Naive thymus-derived CD4-positive, alpha-beta T cell (primary cell): ENCODE measurements around the gene SHISA5. TPM values are rescaled to one million over a fixed set of nuclear protein-coding genes. Genes with fewer than 3 reads are reported as not detected.
"Not testable (repeated sequence)": the region's sequence is repeated elsewhere in the genome, so short reads cannot be mapped to it uniquely, and the experiment has no call there.

Source experiments
- ATAC-seq: fragments of 150-1000 bp; cut with Tn5 transposase; 2 replicates; pipeline ENCODE4 v1.10.0; 2021; ENCODE audit warnings: mild to moderate bottlenecking, moderate library complexity
- CTCF ChIA-PET: fragments of 350-600 bp; sonication (Branson Sonifier 250); formaldehyde crosslinking; loops from one replicate; lab custom pipeline; 2021; ENCODE audit warnings: antibody characterized with exemption; lab: Charles Lee
- POLR2A ChIA-PET: fragments of 350-600 bp; sonication (Branson Sonifier 250); formaldehyde crosslinking; loops from one replicate; lab custom pipeline; 2021; ENCODE audit warnings: antibody characterized with exemption, inconsistent platforms; lab: Charles Lee
- DNase-seq, 9 donors: peaks; one replicate each; pipeline versions ENCODE4 v3.0.0 to v3.0.0-alpha.2; 2020 to 2022; ENCODE audit warnings: mixed read lengths in 1 of 9
- H3K27ac ChIP-seq: one replicate; pipeline ENCODE4 v1.7.0; 2013; ENCODE audit warnings: mild to moderate bottlenecking, low read depth, low read length, moderate library complexity
- H3K27me3 ChIP-seq, 2 donors: one replicate each; pipeline ENCODE4 v1.7.0; 2013; ENCODE audit warnings: low read length in 2 of 2, mild to moderate bottlenecking in 2 of 2, moderate library complexity in 2 of 2; ENCODE audit not compliant: control insufficient read depth in 2 of 2, insufficient read depth in 2 of 2
- H3K36me3 ChIP-seq, 3 experiments: 1 replicate in 2 of 3; 2 replicates in 1 of 3; pipeline ENCODE4 v1.7.0; 2013; ENCODE audit warnings: low read length in 3 of 3, mild to moderate bottlenecking in 3 of 3, moderate library complexity in 1 of 3; ENCODE audit not compliant: insufficient read depth in 3 of 3, control insufficient read depth in 2 of 3
- H3K4me1 ChIP-seq, 2 donors: one replicate each; pipeline ENCODE4 v1.7.0; 2013; ENCODE audit warnings: low read length in 2 of 2, mild to moderate bottlenecking in 2 of 2, moderate library complexity in 1 of 2; ENCODE audit not compliant: control insufficient read depth in 2 of 2, insufficient read depth in 2 of 2
- H3K4me3 ChIP-seq: 2 replicates; pipeline ENCODE4 v1.7.0; 2013; ENCODE audit warnings: mild to moderate bottlenecking, low read length
- H3K9me3 ChIP-seq, 3 experiments: 1 replicate in 2 of 3; 2 replicates in 1 of 3; pipeline ENCODE4 v1.7.0; 2013; ENCODE audit warnings: low read length in 3 of 3; ENCODE audit not compliant: control insufficient read depth in 2 of 3
- H3K27ac Mint-ChIP-seq, 9 donors: one replicate each; pipeline ENCODE4 v1.8.0; 2020 to 2022; ENCODE audit warnings: mixed read lengths in 9 of 9, mild to moderate bottlenecking in 8 of 9, moderate library complexity in 5 of 9, inconsistent platforms in 2 of 9
- H3K27me3 Mint-ChIP-seq, 5 donors: one replicate each; pipeline ENCODE4 v1.8.0; 2021 to 2022; ENCODE audit warnings: mixed read lengths in 5 of 5, mild to moderate bottlenecking in 1 of 5
- H3K36me3 Mint-ChIP-seq, 5 donors: one replicate each; pipeline ENCODE4 v1.8.0; 2020 to 2022; ENCODE audit warnings: mixed read lengths in 5 of 5, mild to moderate bottlenecking in 3 of 5, inconsistent platforms in 1 of 5
- H3K4me1 Mint-ChIP-seq, 7 donors: one replicate each; pipeline ENCODE4 v1.8.0; 2020 to 2022; ENCODE audit warnings: mixed read lengths in 7 of 7, mild to moderate bottlenecking in 3 of 7, inconsistent platforms in 1 of 7
- H3K4me3 Mint-ChIP-seq, 10 donors: one replicate each; pipeline ENCODE4 v1.8.0; 2020 to 2022; ENCODE audit warnings: mild to moderate bottlenecking in 10 of 10, mixed read lengths in 10 of 10, moderate library complexity in 6 of 10, inconsistent platforms in 2 of 10
- H3K9me3 Mint-ChIP-seq, 11 donors: one replicate each; pipeline ENCODE4 v1.8.0; 2020 to 2022; ENCODE audit warnings: mixed read lengths in 11 of 11, mild to moderate bottlenecking in 4 of 11, inconsistent platforms in 1 of 11, moderate library complexity in 1 of 11
- intact Hi-C, 2 donors: fragments of 100-400 bp; cut with micrococcal nuclease; formaldehyde crosslinking; loops; one replicate each; pipeline ENCODE4 v1.15.1; 2023
- polyA plus RNA-seq, 2 donors: library from polyadenylated mRNA; unstranded; fragments of 300-500 nt; fragmentation: Illumina TruSeq; gene quantifications; one replicate each; pipeline ENCODE4 v1.2.3, GENCODE V29; 2021
- total RNA-seq, 6 experiments: library from RNA in 5 of 6; stranded (reverse) in 5 of 6; gene quantifications; 1 replicate in 5 of 6; 2 replicates in 1 of 6; pipeline ENCODE4 v1.2.3 and lab custom pipeline; 2021 to 2026

Gene SHISA5
- total and polyA plus RNA-seq, 7 experiments from 2014 or later: 147 to 383 (median 191) TPM

GRCh38 chr3:48475188-48475587 lies 28.8 kb downstream of the SHISA5 start:
- peak overlapping the region in 2 of 10 donors; percentile 21 to 22 for H3K4me3 Mint-ChIP-seq
- peaks cover 33 to 75% (median 62%) of the 10 kb centered on the region in 7 donors for H3K4me1 Mint-ChIP-seq
- no peaks in the 10 kb centered on the region for H3K27me3 ChIP-seq
- DNase-seq: no peak
- peak overlapping the region; percentile 41 for H3K27ac ChIP-seq
- H3K27ac Mint-ChIP-seq: peak overlapping the region; percentile 34 to 91 (median 78)
- no peaks in the 10 kb centered on the region for H3K9me3 ChIP-seq
- peaks cover 0 to 2% (median 0%) of the 10 kb centered on the region in 3 experiments for H3K36me3 ChIP-seq
- H3K9me3 Mint-ChIP-seq: peaks cover 0 to 2% (median 0%) of the 10 kb centered on the region in 11 donors
- no peak overlapping the region for H3K4me3 ChIP-seq
- ChIA-PET CTCF (interaction anchor here (1.6 kb wide), 1 partner anchor 18 kb away, joined by 3 read pairs; no protein-coding TSS in a partner anchor), POLR2A (interaction anchor here (1.1 to 3.9 kb wide), 3 partner anchors 10 to 32 kb away, joined by 3 to 28 read pairs (median 5); partner anchors contain the start of gene SHISA5)
- peaks cover 0 to 2% (median 0%) of the 10 kb centered on the region in 5 donors for H3K27me3 Mint-ChIP-seq
- peaks cover 0 to 27% (median 0%) of the 10 kb centered on the region in 5 donors for H3K36me3 Mint-ChIP-seq
- H3K4me1 ChIP-seq: peaks cover 46 to 50% of the 10 kb centered on the region in 2 donors
- intact Hi-C loops: loop anchor here in 1 of 2 donors (10.0 kb wide), 1 partner anchor 1820 kb away; the partner anchor contains the start of genes HYAL3, IFRD2 and NAA80
- ATAC-seq: no peak

- peaks cover 0 to 8% (median 0%) of the 10 kb centered on the region in 3 experiments for H3K36me3 ChIP-seq
- DNase-seq (no peak), ATAC-seq (no peak)
- H3K27me3 Mint-ChIP-seq: peaks cover 0 to 2% (median 0%) of the 10 kb centered on the region in 5 donors
- peaks cover 0 to 2% (median 0%) of the 10 kb centered on the region in 11 donors for H3K9me3 Mint-ChIP-seq
- peak overlapping the region; percentile 41 for H3K27ac ChIP-seq
- H3K4me3 Mint-ChIP-seq: peak overlapping the region in 4 of 10 donors; percentile 6 to 52 (median 36)
- H3K4me3 ChIP-seq: no peak overlapping the region
- peaks cover 34 to 77% (median 64%) of the 10 kb centered on the region in 7 donors for H3K4me1 Mint-ChIP-seq
- ChIA-PET POLR2A (interaction anchor here (1.1 to 3.9 kb wide), 5 partner anchors 9 to 35 kb away, joined by 3 to 28 read pairs (median 5); partner anchors contain the start of genes CCDC51, SHISA5 and TMA7), CTCF (interaction anchor here (2.4 kb wide), 1 partner anchor 11 kb away, joined by 9 read pairs; no protein-coding TSS in a partner anchor)
- H3K27me3 ChIP-seq: no peaks in the 10 kb centered on the region
- no peaks in the 10 kb centered on the region for H3K9me3 ChIP-seq
- intact Hi-C loops: loop anchor here in 1 of 2 donors (5.0 to 10.0 kb wide), 2 partner anchors 618 to 1820 kb away; partner anchors contain the start of genes HYAL3, IFRD2, NAA80 and QRICH1
- peaks cover 0 to 29% (median 3%) of the 10 kb centered on the region in 5 donors for H3K36me3 Mint-ChIP-seq
- H3K4me1 ChIP-seq: peaks cover 46 to 50% of the 10 kb centered on the region in 2 donors
- peak overlapping the region; percentile 54 to 91 (median 78) for H3K27ac Mint-ChIP-seq
Observed at GRCh38 chr3:48474619-48475018, 29.4 kb downstream of the SHISA5 start.

GRCh38 chr3:48474031-48474430 lies 29.9 kb downstream of the SHISA5 start:
- H3K4me3 Mint-ChIP-seq, H3K4me3 ChIP-seq, DNase-seq, H3K27me3 Mint-ChIP-seq, H3K27me3 ChIP-seq, H3K9me3 ChIP-seq, H3K9me3 Mint-ChIP-seq, ATAC-seq: not testable (repeated sequence)
- Histone ChIP-seq H3K27ac (peak overlapping the region; percentile 95), H3K4me1 (peaks cover 46 to 50% of the 10 kb centered on the region in 2 donors), H3K36me3 (peaks cover 0 to 14% (median 0%) of the 10 kb centered on the region in 3 experiments)
- H3K36me3 Mint-ChIP-seq: peaks cover 0 to 30% (median 3%) of the 10 kb centered on the region in 5 donors
- CTCF ChIA-PET: interaction anchor here (0.6 to 3.3 kb wide), 6 partner anchors 10 to 45 kb away, joined by 3 to 22 read pairs (median 9); no protein-coding TSS in a partner anchor
- H3K27ac Mint-ChIP-seq: peak overlapping the region in 6 of 9 donors; percentile 90 to 100 (median 98)
- intact Hi-C loops: loop anchor here in 1 of 2 donors (5.0 to 10.0 kb wide), 2 partner anchors 618 to 1821 kb away; partner anchors contain the start of genes HYAL3, IFRD2, NAA80 and QRICH1
- peaks cover 37 to 77% (median 64%) of the 10 kb centered on the region in 7 donors for H3K4me1 Mint-ChIP-seq
- POLR2A ChIA-PET: interaction anchor here (0.6 to 3.9 kb wide), 13 partner anchors 8 to 1329 kb away, joined by 3 to 28 read pairs (median 5); partner anchors contain the start of genes CCDC51, PFKFB4, SHISA5 and TMA7

- ChIA-PET POLR2A (interaction anchor here (0.5 to 3.9 kb wide), 19 partner anchors 8 to 84 kb away, joined by 3 to 28 read pairs (median 5); partner anchors contain the start of genes ATRIP, CCDC51, PFKFB4 and SHISA5), CTCF (interaction anchor here (0.6 to 3.3 kb wide), 8 partner anchors 10 to 73 kb away, joined by 3 to 22 read pairs (median 8); no protein-coding TSS in a partner anchor)
- H3K27me3 ChIP-seq: no peaks in the 10 kb centered on the region
- Mint-ChIP-seq H3K27ac (peak overlapping the region; percentile 90 to 100 (median 99)), H3K4me1 (peaks cover 40 to 77% (median 64%) of the 10 kb centered on the region in 7 donors), H3K36me3 (peaks cover 0 to 30% (median 3%) of the 10 kb centered on the region in 5 donors), H3K27me3 (peaks cover 0 to 2% (median 0%) of the 10 kb centered on the region in 5 donors), H3K4me3 (peak overlapping the region; percentile 76 to 100 (median 93)), H3K9me3 (peaks cover 0 to 2% (median 0%) of the 10 kb centered on the region in 11 donors)
- intact Hi-C loops: loop anchor here (1.0 to 10.0 kb wide), 7 partner anchors 27 to 1821 kb away; partner anchors contain the start of genes CCDC51 (in 2 of the 2), PFKFB4 (in 2 of the 2), TMA7 (in 2 of the 2) and ATRIP (in 1 of the 2)
- H3K9me3 ChIP-seq: no peaks in the 10 kb centered on the region
- ATAC-seq: no peak
- no peak for DNase-seq
- peak overlapping the region; percentile 95 for H3K27ac ChIP-seq
- peak overlapping the region; percentile 31 for H3K4me3 ChIP-seq
- H3K4me1 ChIP-seq: peaks cover 46 to 51% of the 10 kb centered on the region in 2 donors
- peaks cover 0 to 18% (median 0%) of the 10 kb centered on the region in 3 experiments for H3K36me3 ChIP-seq
Observed at GRCh38 chr3:48473617-48473952, 30.4 kb downstream of the SHISA5 start.

- peak overlapping the region; percentile 87 to 100 (median 94) for H3K4me3 Mint-ChIP-seq
- peaks cover 0 to 30% (median 4%) of the 10 kb centered on the region in 5 donors for H3K36me3 Mint-ChIP-seq
- peaks cover 0 to 23% (median 0%) of the 10 kb centered on the region in 3 experiments for H3K36me3 ChIP-seq
- H3K9me3 Mint-ChIP-seq: peaks cover 0 to 2% (median 0%) of the 10 kb centered on the region in 11 donors
- peaks cover 41 to 75% (median 64%) of the 10 kb centered on the region in 7 donors for H3K4me1 Mint-ChIP-seq
- peaks cover 46 to 54% of the 10 kb centered on the region in 2 donors for H3K4me1 ChIP-seq
- H3K27me3 Mint-ChIP-seq: peaks cover 0 to 2% (median 0%) of the 10 kb centered on the region in 5 donors
- H3K9me3 ChIP-seq: no peaks in the 10 kb centered on the region
- peak overlapping the region; percentile 95 for H3K27ac ChIP-seq
- no peaks in the 10 kb centered on the region for H3K27me3 ChIP-seq
- ChIA-PET CTCF (interaction anchor here (1.0 to 3.3 kb wide), 8 partner anchors 9 to 72 kb away, joined by 3 to 22 read pairs (median 7); no protein-coding TSS in a partner anchor), POLR2A (interaction anchor here (0.5 to 3.9 kb wide), 25 partner anchors 9 to 85 kb away, joined by 3 to 28 read pairs (median 5); partner anchors contain the start of genes ATRIP, CCDC51, PFKFB4 and SHISA5)
- intact Hi-C loops: loop anchor here (1.0 to 10.0 kb wide), 7 partner anchors 27 to 1822 kb away; partner anchors contain the start of genes CCDC51 (in 2 of the 2), PFKFB4 (in 2 of the 2), TMA7 (in 2 of the 2) and ATRIP (in 1 of the 2)
- H3K4me3 ChIP-seq: peak overlapping the region; percentile 92
- ATAC-seq (peak; percentile 93), DNase-seq (peak; percentile 79 to 98 (median 95))
- H3K27ac Mint-ChIP-seq: peak overlapping the region; percentile 90 to 100 (median 99)
Observed at GRCh38 chr3:48472923-48473616, 30.9 kb downstream of the SHISA5 start.
